GM13976 (cell line): ENCODE data around the gene PRUNE2.
"Not testable (repeated sequence)": the region's sequence is repeated elsewhere in the genome, so short reads cannot be mapped to it uniquely, and the experiment has no call there.

Experiments used
- DNase-seq: peaks from one replicate; pipeline ENCODE4 v3.0.0; 2012; ENCODE audit warnings: low spot score
- CTCF ChIP-seq: IDR thresholded peaks from 2 replicates; pipeline ENCODE4 v1.5.1; 2012; ENCODE audit warnings: borderline replicate concordance, mild to moderate bottlenecking; ENCODE audit not compliant: insufficient read depth; ENCODE audit errors: extremely low read depth, missing control alignments, control extremely low read depth
- in situ Hi-C: fragments of 300-500 bp; cut with MboI; formaldehyde crosslinking; loops from one replicate; pipeline ENCODE4 v1.12.0; 2022; ENCODE audit warnings: low sequenced_read_pairs, mixed read lengths, inconsistent platforms; ENCODE audit not compliant: unreplicated experiment

PRUNE2 gene

GRCh38 chr9:76665966-76666365 is 239.9 kb downstream of the PRUNE2 start:
- in situ Hi-C loops, DNase-seq: not testable (repeated sequence)

GRCh38 chr9:76665458-76665857 is 240.5 kb downstream of the PRUNE2 start:
- DNase-seq = no peak
- in situ Hi-C loops = no loop called here
- TF ChIP-seq CTCF = no peak

More at GRCh38 chr9:76665966-76666365, 239.9 kb downstream of the PRUNE2 start:
- peak; percentile 8 for TF ChIP-seq CTCF

GRCh38 chr9:76664120-76664519 is 241.8 kb downstream of the PRUNE2 start:
- in situ Hi-C loops = no loop called here
- DNase-seq = no peak
- no peak for TF ChIP-seq CTCF

- in situ Hi-C loops = no loop called here
- no peak for DNase-seq
- TF ChIP-seq CTCF = no peak
These were observed 243.2 kb downstream of the PRUNE2 start for GRCh38 chr9:76662476-76663281.

GRCh38 chr9:76658510-76659231 is 247.2 kb downstream of the PRUNE2 start:
- peak; percentile 62 for DNase-seq
- TF ChIP-seq CTCF = peak; percentile 45
- in situ Hi-C loops = loop anchor here (5.0 to 10.0 kb wide), 2 partner anchors 64 to 206 kb away; no protein-coding TSS in a partner anchor

- no peak for DNase-seq
- in situ Hi-C loops = loop anchor here (5.0 to 10.0 kb wide), 2 partner anchors 62 to 205 kb away; no protein-coding TSS in a partner anchor
These were observed 248.6 kb downstream of the PRUNE2 start for GRCh38 chr9:76657265-76657664.

More at GRCh38 chr9:76657265-76657664, 248.6 kb downstream of the PRUNE2 start:
- no peak for TF ChIP-seq CTCF
